ENCODE measurements around the gene SPRR2B.

DNA sequence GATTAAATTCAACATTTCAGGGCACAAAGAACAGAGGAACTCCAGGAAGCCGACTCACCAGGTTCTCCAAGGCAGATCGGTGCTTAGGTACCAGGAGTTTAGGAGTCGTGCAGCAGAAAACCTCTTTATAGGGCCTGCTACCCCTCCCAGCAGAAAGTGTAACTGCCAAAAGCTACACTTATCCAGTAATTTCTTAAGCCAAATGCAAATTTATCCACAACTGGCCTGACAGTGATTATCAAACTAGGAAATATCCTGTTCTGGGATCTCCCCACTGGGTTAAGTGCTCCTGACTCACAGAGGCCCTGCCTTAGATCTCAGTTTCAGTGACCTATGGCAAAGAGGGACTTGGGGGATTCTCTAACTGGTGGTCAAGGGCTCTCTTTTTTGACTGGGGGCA lies 42.0 kb upstream of the SPRR2B start, which contains the start of gene SPRR2F:
- TF ChIP-seq, protein P1, sequence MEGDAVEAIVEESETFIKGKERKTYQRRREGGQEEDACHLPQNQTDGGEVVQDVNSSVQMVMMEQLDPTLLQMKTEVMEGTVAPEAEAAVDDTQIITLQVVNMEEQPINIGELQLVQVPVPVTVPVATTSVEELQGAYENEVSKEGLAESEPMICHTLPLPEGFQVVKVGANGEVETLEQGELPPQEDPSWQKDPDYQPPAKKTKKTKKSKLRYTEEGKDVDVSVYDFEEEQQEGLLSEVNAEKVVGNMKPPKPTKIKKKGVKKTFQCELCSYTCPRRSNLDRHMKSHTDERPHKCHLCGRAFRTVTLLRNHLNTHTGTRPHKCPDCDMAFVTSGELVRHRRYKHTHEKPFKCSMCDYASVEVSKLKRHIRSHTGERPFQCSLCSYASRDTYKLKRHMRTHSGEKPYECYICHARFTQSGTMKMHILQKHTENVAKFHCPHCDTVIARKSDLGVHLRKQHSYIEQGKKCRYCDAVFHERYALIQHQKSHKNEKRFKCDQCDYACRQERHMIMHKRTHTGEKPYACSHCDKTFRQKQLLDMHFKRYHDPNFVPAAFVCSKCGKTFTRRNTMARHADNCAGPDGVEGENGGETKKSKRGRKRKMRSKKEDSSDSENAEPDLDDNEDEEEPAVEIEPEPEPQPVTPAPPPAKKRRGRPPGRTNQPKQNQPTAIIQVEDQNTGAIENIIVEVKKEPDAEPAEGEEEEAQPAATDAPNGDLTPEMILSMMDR (IDR thresholded peaks at IDR 0.05; ENCODE audit: low read length): no peak
- TF ChIP-seq EZH2 (optimal IDR thresholded peaks at IDR 0.05; ENCODE audit: low read depth, low read length) (no peak), EZH2phosphoT487 (IDR thresholded peaks at IDR 0.05; ENCODE audit: low read length) (no peak)

Measured in MM.1S (cell line).